ENCODE results near the gene ELAC2.

DNA sequence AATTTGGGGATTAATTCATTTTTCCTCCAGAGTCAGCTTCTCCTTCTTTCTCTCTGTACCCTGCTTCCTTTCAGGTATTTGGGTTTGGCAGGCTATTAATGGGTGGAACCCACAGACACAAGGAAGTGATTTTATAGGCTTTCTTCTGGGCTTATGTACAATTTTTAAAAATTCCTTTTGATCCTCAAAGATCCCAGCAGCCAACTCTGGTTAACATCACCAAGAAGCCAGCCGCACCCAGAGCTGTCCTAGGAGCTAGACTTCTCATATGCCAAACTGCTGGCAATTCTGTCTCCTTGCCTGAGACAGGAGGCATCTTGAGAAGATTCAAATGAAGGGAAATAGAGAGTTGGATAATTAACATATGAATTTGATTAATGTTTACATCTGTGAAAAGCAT lies 47.2 kb upstream of the ELAC2 start:
- TF ChIP-seq, protein P1, sequence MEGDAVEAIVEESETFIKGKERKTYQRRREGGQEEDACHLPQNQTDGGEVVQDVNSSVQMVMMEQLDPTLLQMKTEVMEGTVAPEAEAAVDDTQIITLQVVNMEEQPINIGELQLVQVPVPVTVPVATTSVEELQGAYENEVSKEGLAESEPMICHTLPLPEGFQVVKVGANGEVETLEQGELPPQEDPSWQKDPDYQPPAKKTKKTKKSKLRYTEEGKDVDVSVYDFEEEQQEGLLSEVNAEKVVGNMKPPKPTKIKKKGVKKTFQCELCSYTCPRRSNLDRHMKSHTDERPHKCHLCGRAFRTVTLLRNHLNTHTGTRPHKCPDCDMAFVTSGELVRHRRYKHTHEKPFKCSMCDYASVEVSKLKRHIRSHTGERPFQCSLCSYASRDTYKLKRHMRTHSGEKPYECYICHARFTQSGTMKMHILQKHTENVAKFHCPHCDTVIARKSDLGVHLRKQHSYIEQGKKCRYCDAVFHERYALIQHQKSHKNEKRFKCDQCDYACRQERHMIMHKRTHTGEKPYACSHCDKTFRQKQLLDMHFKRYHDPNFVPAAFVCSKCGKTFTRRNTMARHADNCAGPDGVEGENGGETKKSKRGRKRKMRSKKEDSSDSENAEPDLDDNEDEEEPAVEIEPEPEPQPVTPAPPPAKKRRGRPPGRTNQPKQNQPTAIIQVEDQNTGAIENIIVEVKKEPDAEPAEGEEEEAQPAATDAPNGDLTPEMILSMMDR (IDR thresholded peaks at IDR 0.05; ENCODE audit: insufficient read depth, low read length, poor library complexity, severe bottlenecking) = no peak
- TF ChIP-seq EZH2phosphoT487 (conservative IDR thresholded peaks at IDR 0.05; ENCODE audit: low read length) = no peak
